T-helper 17 cell (primary cell): ENCODE results near the gene ASH1L. TPM values are rescaled to one million over a fixed set of nuclear protein-coding genes. Genes with fewer than 3 reads are reported as not detected.
"Not testable (repeated sequence)": the region's sequence is repeated elsewhere in the genome, so short reads cannot be mapped to it uniquely, and the experiment has no call there.

ENCODE experiments used
- ATAC-seq: fragments of 150-1000 bp; cut with Tn5 transposase; 2 replicates; pipeline ENCODE4 v1.10.0; 2021; ENCODE audit warnings: mild to moderate bottlenecking, moderate library complexity
- DNase-seq, 3 donors: peaks; one replicate each; pipeline versions ENCODE4 v3.0.0 to v3.0.0-alpha.2; 2020 to 2021
- H3K9me3 ChIP-seq: one replicate; pipeline ENCODE4 v1.7.0; 2013; ENCODE audit warnings: low read length, mild to moderate bottlenecking; ENCODE audit not compliant: control insufficient read depth, poor library complexity, severe bottlenecking
- H3K27ac Mint-ChIP-seq: one replicate; pipeline ENCODE4 v1.8.0; 2022; ENCODE audit warnings: mild to moderate bottlenecking, moderate library complexity, mixed read lengths
- H3K27me3 Mint-ChIP-seq: one replicate; pipeline ENCODE4 v1.8.0; 2022; ENCODE audit warnings: mixed read lengths
- H3K36me3 Mint-ChIP-seq: one replicate; pipeline ENCODE4 v1.8.0; 2022; ENCODE audit warnings: low read depth, mixed read lengths
- H3K4me1 Mint-ChIP-seq: one replicate; pipeline ENCODE4 v1.8.0; 2022; ENCODE audit warnings: mild to moderate bottlenecking, mixed read lengths
- H3K4me3 Mint-ChIP-seq: one replicate; pipeline ENCODE4 v1.8.0; 2022; ENCODE audit warnings: mild to moderate bottlenecking, moderate library complexity, mixed read lengths
- total RNA-seq, 4 donors: library from RNA in 2 of 4; stranded (reverse) in 2 of 4; gene quantifications; one replicate each; pipeline ENCODE4 v1.2.3 and lab custom pipeline; 2022 to 2026

ASH1L gene
- total RNA-seq, 2 donors from 2014 or later: 75.5 to 84.6 TPM

DNA sequence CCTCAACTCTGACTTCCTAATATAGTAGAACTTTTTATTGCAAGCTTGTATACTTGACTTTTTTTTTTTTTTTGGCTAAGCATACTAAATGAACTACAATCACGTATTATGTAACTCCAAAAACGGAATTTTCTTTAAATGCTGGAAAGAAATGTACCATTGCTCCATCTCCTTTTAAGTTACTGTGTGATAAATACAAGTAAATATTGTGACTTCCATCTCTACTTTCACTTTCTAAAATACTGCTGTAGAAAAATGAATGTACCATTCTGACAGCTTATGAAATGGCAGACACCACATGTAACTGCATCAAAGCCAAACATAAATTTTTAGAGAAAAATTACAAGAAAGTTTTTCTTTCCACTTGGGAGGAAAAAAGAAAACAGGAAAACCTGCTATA lies 54.7 kb downstream of the ASH1L start:
- H3K36me3 Mint-ChIP-seq: no peaks in the 10 kb centered on the region
- no peak overlapping the region for H3K4me3 Mint-ChIP-seq

DNA sequence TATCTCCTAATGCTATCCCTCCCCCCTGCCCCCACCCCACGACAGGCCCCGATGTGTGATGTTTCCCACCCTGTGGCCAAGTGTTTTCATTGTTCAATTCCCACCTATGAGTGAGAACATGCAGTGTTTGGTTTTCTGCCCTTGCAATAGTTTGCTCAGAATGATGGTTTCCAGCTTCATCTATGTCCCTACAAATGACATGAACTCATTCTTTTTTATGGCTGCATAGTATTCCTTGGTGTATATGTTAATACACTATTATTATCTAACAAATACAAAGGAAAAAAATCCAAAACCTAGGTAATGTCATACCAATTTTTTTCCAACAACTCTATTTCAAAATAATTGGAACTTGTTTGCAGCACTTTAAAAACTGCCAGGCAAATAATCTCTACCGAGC lies 56.6 kb downstream of the ASH1L start:
- Mint-ChIP-seq H3K27ac (peak overlapping the region; percentile 16), H3K4me1 (peaks cover 14% of the 10 kb centered on the region)

More for the DNA sequence above, 54.7 kb downstream of the ASH1L start:
- Mint-ChIP-seq H3K27ac (peak overlapping the region; percentile 41), H3K27me3 (no peaks in the 10 kb centered on the region), H3K4me1 (peaks cover 19% of the 10 kb centered on the region)
- H3K9me3 ChIP-seq: no peaks in the 10 kb centered on the region
- DNase-seq (no peak), ATAC-seq (no peak)

DNA sequence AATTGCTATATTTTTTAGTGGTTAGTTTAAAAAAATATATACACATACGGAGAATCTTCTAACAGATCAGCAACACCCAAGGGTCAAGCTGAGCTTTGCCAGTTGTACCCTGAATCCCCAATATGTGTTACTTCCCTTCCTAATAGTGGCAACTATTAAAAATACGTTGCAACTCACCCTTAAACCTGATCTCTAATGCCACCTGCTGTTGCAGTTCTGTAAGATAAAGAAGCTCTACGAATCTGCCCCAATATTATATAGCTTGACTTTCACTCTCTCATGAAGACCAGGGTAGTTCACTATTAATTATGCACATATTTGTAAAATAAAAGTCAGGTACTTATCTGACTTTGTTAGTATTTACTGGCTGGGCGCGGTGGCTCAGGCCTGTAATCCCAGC lies 58.4 kb downstream of the ASH1L start:
- no peak overlapping the region for H3K4me3 Mint-ChIP-seq
- ATAC-seq: peak; percentile 63
- H3K27me3 Mint-ChIP-seq: no peaks in the 10 kb centered on the region
- H3K27ac Mint-ChIP-seq: peak overlapping the region; percentile 16
- no peaks in the 10 kb centered on the region for H3K36me3 Mint-ChIP-seq
- H3K9me3 ChIP-seq: no peaks in the 10 kb centered on the region
- H3K4me1 Mint-ChIP-seq: peaks cover 29% of the 10 kb centered on the region
- no peak for DNase-seq

More for the DNA sequence above, 56.6 kb downstream of the ASH1L start:
- not testable (repeated sequence) for ATAC-seq, H3K4me3 Mint-ChIP-seq, H3K27me3 Mint-ChIP-seq, H3K36me3 Mint-ChIP-seq, H3K9me3 ChIP-seq, DNase-seq

DNA sequence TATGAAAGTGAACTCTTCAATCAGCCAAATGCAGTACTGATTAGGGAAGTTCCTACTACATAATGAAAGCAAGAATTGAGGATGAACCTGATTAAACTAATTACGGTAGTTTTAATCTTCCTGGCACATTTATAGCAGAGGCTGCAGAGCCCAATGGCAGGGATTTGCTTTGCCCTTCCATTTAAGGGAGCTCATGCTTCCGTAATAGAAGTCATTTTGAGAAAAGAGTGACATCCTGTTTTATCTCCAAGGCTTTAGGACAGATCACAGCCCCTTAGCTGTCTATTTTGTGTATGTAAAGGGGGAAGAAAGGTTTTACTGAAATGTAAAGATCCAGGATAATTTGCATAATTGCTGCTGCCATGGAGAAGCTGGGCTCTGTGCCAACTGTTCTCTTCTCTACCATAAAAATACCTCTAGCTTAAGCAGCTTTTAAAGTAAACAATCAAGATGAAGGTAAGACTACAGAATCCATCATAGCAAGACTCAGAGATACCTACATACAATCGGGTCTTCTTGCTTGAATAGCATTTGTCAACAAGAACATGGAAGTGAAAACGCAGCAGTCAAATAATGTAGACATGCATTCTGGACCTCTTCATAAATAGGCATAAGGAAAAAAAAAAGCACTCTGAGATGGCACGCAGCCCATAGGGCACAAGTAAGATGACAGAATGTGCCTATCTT lies 62.5 kb downstream of the ASH1L start:
- peak; percentile 50 for ATAC-seq
- H3K9me3 ChIP-seq: no peaks in the 10 kb centered on the region
- Mint-ChIP-seq H3K4me1 (peaks cover 29% of the 10 kb centered on the region), H3K27ac (peak overlapping the region; percentile 65), H3K27me3 (no peaks in the 10 kb centered on the region), H3K4me3 (peak overlapping the region; percentile 41), H3K36me3 (no peaks in the 10 kb centered on the region)
- no peak for DNase-seq

DNA sequence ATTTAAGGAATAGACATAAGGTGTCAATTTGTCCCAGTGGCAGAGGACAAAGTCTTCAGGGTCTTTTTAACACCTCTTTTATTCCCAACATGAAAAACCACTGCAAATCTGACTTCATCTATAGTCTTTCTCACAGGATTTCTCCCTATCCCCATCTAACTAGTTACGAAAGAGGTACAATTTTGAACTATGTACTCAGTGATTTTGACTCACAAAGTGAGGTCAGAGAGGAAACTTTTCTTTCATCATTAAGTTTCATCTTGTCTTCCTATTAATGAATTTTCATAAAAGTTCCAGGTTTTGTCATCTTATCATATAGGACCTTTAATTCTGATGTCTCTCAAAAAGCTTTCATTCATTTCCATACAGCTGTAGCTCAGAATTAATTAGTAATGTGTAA lies 63.3 kb downstream of the ASH1L start:
- Mint-ChIP-seq H3K4me1 (peaks cover 31% of the 10 kb centered on the region), H3K27me3 (no peaks in the 10 kb centered on the region), H3K36me3 (peaks cover 4% of the 10 kb centered on the region), H3K4me3 (no peak overlapping the region), H3K27ac (peak overlapping the region; percentile 65)
- no peak for DNase-seq
- no peak for ATAC-seq
- H3K9me3 ChIP-seq: no peaks in the 10 kb centered on the region

DNA sequence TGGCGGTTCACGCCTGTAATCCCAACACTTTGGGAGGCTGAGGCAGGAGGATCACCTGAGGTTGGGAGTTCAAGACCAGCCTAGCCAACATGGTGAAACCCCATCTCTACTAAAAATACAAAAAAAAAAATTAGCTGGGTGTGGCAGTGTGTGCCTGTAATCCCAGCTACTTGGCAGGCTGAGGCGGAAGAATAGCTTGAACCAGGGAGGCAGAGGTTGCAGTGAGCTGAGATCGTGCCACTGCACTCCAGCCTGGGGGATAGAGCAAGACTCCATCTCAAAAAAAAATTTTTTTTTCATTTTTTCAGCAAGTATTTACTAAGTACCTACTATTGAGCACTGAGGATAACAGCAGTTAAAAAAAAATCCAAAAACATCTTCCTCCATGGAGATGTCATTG lies 69.0 kb downstream of the ASH1L start:
- H3K27me3 Mint-ChIP-seq, H3K36me3 Mint-ChIP-seq, H3K4me3 Mint-ChIP-seq, DNase-seq, H3K9me3 ChIP-seq, ATAC-seq: not testable (repeated sequence)
- H3K27ac Mint-ChIP-seq: peak overlapping the region; percentile 71
- H3K4me1 Mint-ChIP-seq: peaks cover 22% of the 10 kb centered on the region

DNA sequence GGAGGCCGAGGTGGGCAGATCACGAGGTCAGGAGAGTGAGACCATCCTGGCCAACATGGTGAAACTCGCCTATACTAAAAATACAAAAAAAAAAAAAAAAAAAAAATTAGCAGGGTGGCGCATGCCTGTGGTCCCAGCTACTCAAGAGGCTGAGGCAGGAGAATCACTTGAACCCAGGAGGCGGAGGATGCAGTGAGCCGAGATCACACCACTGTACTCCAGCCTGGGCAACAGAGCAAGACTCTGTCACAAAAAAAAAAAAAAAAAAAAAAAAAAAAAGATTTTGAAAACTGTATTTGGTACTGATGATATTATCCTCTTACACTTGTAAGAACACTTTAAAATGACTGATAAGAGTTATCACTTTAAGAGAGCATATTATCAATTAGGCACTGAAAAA lies 74.2 kb downstream of the ASH1L start:
- H3K4me1 Mint-ChIP-seq, DNase-seq, H3K9me3 ChIP-seq, H3K27ac Mint-ChIP-seq, H3K36me3 Mint-ChIP-seq, H3K27me3 Mint-ChIP-seq, H3K4me3 Mint-ChIP-seq, ATAC-seq: not testable (repeated sequence)

DNA sequence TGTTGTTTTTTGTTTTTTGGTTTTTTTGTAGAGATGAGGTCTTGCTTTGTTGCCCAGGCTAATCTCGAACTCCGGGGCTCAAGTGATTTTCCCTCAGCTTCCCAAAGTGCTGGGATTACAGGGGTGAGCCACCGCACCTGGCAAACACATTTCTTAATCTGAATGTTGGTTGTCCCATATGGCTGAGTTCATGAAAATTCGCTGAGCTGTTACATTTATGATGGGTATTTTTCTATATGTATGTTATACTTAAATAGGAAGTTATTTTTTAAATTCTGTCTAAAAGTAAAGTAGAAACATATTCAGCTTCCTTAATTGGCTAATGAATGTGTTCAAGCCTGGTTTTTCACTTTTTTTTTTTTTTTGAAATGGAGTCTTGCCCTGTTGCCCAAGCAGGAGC lies 75.1 kb downstream of the ASH1L start:
- no peak for DNase-seq
- no peaks in the 10 kb centered on the region for H3K36me3 Mint-ChIP-seq
- no peak for ATAC-seq
- H3K4me1 Mint-ChIP-seq: peaks cover 9% of the 10 kb centered on the region
- H3K27ac Mint-ChIP-seq: no peak overlapping the region
- no peaks in the 10 kb centered on the region for H3K9me3 ChIP-seq
- no peaks in the 10 kb centered on the region for H3K27me3 Mint-ChIP-seq
- H3K4me3 Mint-ChIP-seq: no peak overlapping the region

DNA sequence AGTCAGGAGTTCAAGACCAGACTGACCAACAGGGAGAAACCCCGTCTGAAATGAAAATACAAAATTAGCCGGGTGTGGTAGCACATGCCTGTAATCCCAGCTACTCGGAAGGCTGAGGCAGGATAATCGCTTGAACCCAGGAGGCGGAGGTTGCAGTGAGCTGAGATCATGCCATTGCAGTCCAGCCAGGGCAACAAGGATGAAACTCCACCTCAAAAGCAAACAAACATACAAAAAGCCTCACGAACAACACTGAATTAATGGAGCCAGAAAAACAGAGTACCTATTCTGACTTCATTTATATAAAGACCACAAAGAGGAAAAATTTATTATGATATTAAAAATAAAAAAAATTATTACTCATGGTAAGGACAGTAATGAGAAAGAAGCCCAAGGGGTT lies 75.7 kb downstream of the ASH1L start:
- DNase-seq, H3K4me3 Mint-ChIP-seq, H3K27ac Mint-ChIP-seq, H3K27me3 Mint-ChIP-seq, H3K9me3 ChIP-seq, H3K4me1 Mint-ChIP-seq, H3K36me3 Mint-ChIP-seq, ATAC-seq: not testable (repeated sequence)

DNA sequence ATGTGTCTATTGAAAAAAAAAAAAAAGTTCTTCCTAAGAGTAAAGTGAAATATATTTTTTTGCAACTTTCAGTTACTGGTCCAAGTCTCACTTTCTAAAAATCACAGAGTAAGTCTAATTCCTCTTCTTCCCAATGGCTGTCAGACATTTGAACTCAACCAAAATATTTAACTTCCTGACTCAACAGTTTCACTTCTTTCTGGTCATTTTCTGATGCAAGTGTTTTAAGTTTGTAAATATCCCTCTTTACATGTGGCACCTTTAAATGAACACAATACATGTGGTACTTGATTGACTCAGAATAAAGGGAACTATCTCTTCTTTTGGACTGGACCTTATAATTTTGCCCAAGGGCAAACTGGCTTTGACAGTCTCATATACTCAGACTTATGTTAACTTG lies 76.7 kb downstream of the ASH1L start:
- DNase-seq (no peak), ATAC-seq (no peak)
- no peaks in the 10 kb centered on the region for H3K9me3 ChIP-seq
- H3K4me3 Mint-ChIP-seq: no peak overlapping the region
- H3K27me3 Mint-ChIP-seq: no peaks in the 10 kb centered on the region
- H3K4me1 Mint-ChIP-seq: peaks cover 8% of the 10 kb centered on the region
- peaks cover 5% of the 10 kb centered on the region for H3K36me3 Mint-ChIP-seq
- peak overlapping the region; percentile 53 for H3K27ac Mint-ChIP-seq

DNA sequence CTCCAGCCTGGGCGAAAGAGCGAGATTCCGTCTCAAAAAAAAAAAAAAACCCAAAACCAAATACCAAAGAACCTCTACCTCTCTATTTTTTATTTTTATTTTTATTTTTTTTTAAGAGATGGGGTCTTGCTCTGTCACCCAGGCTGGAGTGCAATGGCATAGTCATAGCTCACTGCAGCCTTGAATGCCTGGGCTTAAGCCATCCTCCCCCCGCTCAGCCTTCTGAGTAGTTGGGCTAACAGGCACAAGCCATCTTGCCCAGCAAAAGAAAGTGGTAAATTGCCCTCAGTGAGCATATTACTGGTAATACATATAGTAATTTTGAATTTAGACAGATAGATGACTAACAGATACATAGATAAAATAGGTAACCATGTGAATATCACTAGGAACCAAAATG lies 77.4 kb downstream of the ASH1L start:
- Mint-ChIP-seq H3K4me1 (peaks cover 5% of the 10 kb centered on the region), H3K4me3 (no peak overlapping the region), H3K27me3 (no peaks in the 10 kb centered on the region), H3K27ac (no peak overlapping the region), H3K36me3 (peaks cover 5% of the 10 kb centered on the region)
- ATAC-seq: no peak
- no peak for DNase-seq
- no peaks in the 10 kb centered on the region for H3K9me3 ChIP-seq

DNA sequence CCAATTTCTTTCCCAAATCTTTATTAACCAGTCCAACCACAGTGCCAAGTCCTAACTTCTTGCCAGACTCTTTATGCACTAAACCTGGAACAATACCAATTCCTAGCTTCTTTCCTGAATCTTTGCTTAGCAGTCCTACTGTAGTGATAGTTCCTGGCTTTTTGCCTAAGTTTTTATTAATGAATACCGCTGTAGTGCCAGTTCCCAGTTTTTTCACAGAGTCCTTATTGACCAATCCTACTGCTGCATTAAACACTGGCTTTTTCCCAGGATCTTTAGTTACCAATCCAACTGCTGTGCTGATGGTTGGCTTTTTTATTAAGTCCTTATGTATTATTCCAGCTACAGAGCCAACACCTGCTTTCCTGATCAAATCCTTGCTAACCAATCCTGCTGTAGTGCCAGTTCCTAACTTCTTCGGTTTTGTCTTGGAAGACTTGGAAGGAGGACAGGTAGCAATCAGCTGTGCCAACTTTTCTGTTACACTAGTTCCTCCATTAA lies 80.8 kb downstream of the ASH1L start:
- Mint-ChIP-seq H3K27ac (no peak overlapping the region), H3K36me3 (peaks cover 15% of the 10 kb centered on the region)

DNA sequence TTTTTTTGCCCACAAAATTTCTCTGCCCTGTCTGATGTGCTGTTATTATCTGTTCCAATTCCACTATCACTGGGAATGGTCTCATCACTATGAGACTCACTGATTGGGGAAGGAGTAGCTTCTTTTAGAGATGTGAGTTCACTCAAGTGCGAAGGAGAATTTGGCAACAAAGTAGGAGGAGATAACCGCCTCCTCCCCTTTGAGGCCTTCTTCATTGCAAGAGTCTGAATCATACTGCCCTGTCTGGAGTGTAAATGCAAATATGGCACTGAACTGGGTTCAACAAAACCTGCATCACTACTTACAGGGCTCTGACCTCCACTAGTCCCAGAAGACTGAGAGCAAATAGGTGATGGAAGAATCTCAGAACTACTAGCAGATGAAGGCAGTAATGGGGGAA lies 83.4 kb downstream of the ASH1L start:
- H3K4me3 Mint-ChIP-seq: no peak overlapping the region
- no peaks in the 10 kb centered on the region for H3K27me3 Mint-ChIP-seq
- H3K4me1 Mint-ChIP-seq: peaks cover 21% of the 10 kb centered on the region
- H3K36me3 Mint-ChIP-seq: peaks cover 19% of the 10 kb centered on the region
- H3K9me3 ChIP-seq: no peaks in the 10 kb centered on the region
- no peak for ATAC-seq
- DNase-seq: no peak
- H3K27ac Mint-ChIP-seq: no peak overlapping the region

More for the DNA sequence above, 80.8 kb downstream of the ASH1L start:
- Mint-ChIP-seq H3K4me1 (peaks cover 18% of the 10 kb centered on the region), H3K27me3 (no peaks in the 10 kb centered on the region), H3K4me3 (no peak overlapping the region)
- ATAC-seq (no peak), DNase-seq (no peak)
- H3K9me3 ChIP-seq: no peaks in the 10 kb centered on the region

DNA sequence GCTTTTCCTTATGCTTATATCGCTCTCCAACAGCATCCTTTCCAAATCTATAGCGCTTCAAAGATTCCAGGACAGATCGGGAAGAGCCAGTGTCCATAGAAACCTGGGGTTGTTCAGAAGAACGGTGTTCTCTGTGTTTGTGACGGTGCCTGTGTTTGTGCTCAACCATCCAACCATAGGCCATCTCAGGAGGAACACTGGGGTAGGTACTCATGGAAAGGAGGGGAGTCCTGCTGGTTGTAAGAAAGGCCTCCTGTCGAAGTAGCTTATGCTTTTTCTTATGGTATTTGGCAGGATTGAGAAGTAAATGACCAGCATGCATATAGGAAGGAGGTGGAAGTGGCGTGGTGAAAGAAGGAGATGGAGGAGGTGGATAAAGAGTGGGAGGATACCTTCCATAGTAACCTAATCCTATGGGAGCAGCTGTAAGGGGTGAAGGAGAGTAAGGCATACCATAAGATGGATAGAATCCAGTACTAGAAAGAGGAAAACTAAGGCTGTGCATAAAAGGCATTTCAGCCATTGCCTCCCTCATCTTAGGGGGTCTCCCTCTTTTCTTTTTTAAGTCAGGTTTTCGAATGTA lies 84.2 kb downstream of the ASH1L start:
- Mint-ChIP-seq H3K27me3 (no peaks in the 10 kb centered on the region), H3K4me3 (no peak overlapping the region), H3K36me3 (peaks cover 19% of the 10 kb centered on the region), H3K27ac (peak overlapping the region; percentile 29), H3K4me1 (peaks cover 21% of the 10 kb centered on the region)
- ATAC-seq (no peak), DNase-seq (no peak)
- no peaks in the 10 kb centered on the region for H3K9me3 ChIP-seq
